Endodermal cell (in vitro differentiated cells): ENCODE measurements around the gene NT5C1A. TPM values are rescaled to one million over a fixed set of nuclear protein-coding genes. Genes with fewer than 3 reads are reported as not detected.

Experiments
- DNase-seq: peaks from one replicate; pipeline ENCODE4 v3.0.0-alpha.2; 2017
- H3K27ac ChIP-seq: 2 replicates; pipeline ENCODE4 v1.5.1; 2013; ENCODE audit warnings: mild to moderate bottlenecking, low read depth, low read length, moderate library complexity
- H3K27me3 ChIP-seq: 2 replicates; pipeline ENCODE4 v1.6.1; 2013; ENCODE audit warnings: mild to moderate bottlenecking, low read length, moderate library complexity; ENCODE audit not compliant: insufficient read depth, control insufficient read depth, poor library complexity, severe bottlenecking
- H3K36me3 ChIP-seq: 2 replicates; pipeline ENCODE4 v1.7.0; 2013; ENCODE audit warnings: mild to moderate bottlenecking, low read length, moderate library complexity; ENCODE audit not compliant: control insufficient read depth, insufficient read depth
- H3K4me1 ChIP-seq: one replicate; pipeline ENCODE4 v1.7.0; 2013; ENCODE audit warnings: low read length; ENCODE audit not compliant: control insufficient read depth, insufficient read depth
- H3K4me3 ChIP-seq: 2 replicates; pipeline ENCODE4 v1.5.1; 2013; ENCODE audit warnings: mild to moderate bottlenecking, low read length, moderate library complexity
- H3K9ac ChIP-seq: 2 replicates; pipeline ENCODE4 v1.6.1; 2013; ENCODE audit warnings: mild to moderate bottlenecking, low read length, moderate library complexity; ENCODE audit not compliant: poor library complexity, severe bottlenecking; ENCODE audit errors: extremely low read depth
- H3K9me3 ChIP-seq: 2 replicates; pipeline ENCODE4 v1.6.1; 2013; ENCODE audit warnings: mild to moderate bottlenecking, low read length, moderate library complexity; ENCODE audit not compliant: control insufficient read depth
- H3K27ac Mint-ChIP-seq: 2 replicates; pipeline ENCODE4 v1.8.0; 2020; ENCODE audit warnings: mixed read lengths
- H3K27me3 Mint-ChIP-seq: 2 replicates; pipeline ENCODE4 v1.8.0; 2021; ENCODE audit warnings: mild to moderate bottlenecking, mixed read lengths; ENCODE audit not compliant: insufficient read depth
- H3K36me3 Mint-ChIP-seq: 2 replicates; pipeline ENCODE4 v1.8.0; 2020; ENCODE audit warnings: low read depth, mixed read lengths
- H3K4me1 Mint-ChIP-seq: 2 replicates; pipeline ENCODE4 v1.8.0; 2020; ENCODE audit warnings: mixed read lengths
- H3K4me3 Mint-ChIP-seq: 2 replicates; pipeline ENCODE4 v1.8.0; 2020; ENCODE audit warnings: mild to moderate bottlenecking, moderate library complexity, mixed read lengths
- H3K9me3 Mint-ChIP-seq: 2 replicates; pipeline ENCODE4 v1.8.0; 2020; ENCODE audit warnings: mild to moderate bottlenecking, mixed read lengths
- CTCF ChIP-seq: fragments of 200-600 bp; sonication (generic); conservative IDR thresholded peaks from 2 replicates; pipeline ENCODE4 v1.5.0; 2021; ENCODE audit warnings: antibody characterized with exemption, mild to moderate bottlenecking
- WGBS, 2 experiments: methylation state at CpG; one replicate each; pipeline versions ENCODE4 v1.1.5 to v1.1.7; 2013; ENCODE audit warnings: missing lambda C conversion rate in 2 of 2, mixed read lengths in 1 of 2; ENCODE audit not compliant: insufficient coverage in 1 of 2, insufficient read length in 1 of 2; 5-methylcytosine and 5-hydroxymethylcytosine counted together
- total RNA-seq, 2 donors: library from RNA; stranded (reverse); fragmentation: NEBNext Ultra II Directional in 1 of 2; extraction: Animal tissue kit (Norgen Biotek cat#: 25700) in 1 of 2; gene quantifications; 2 replicates in 1 of 2; 3 replicates in 1 of 2; pipeline ENCODE4 v1.2.1, GENCODE V29; 2021

Gene NT5C1A
- total RNA-seq, 2 donors from 2014 or later: not detected

GRCh38 chr1:39628807-39629350, 43.0 kb downstream of the NT5C1A start:
- Mint-ChIP-seq H3K4me3 (no peak overlapping the region), H3K9me3 (no peaks in the 10 kb centered on the region), H3K27ac (no peak overlapping the region), H3K27me3 (peaks cover 94% of the 10 kb centered on the region), H3K4me1 (peaks cover 7% of the 10 kb centered on the region), H3K36me3 (no peaks in the 10 kb centered on the region)
- Histone ChIP-seq H3K9ac (no peak overlapping the region), H3K36me3 (no peaks in the 10 kb centered on the region), H3K4me3 (no peak overlapping the region), H3K27ac (no peak overlapping the region), H3K4me1 (no peaks in the 10 kb centered on the region), H3K9me3 (no peaks in the 10 kb centered on the region), H3K27me3 (peaks cover 80% of the 10 kb centered on the region)
- DNase-seq: no peak
- 89 to 97% methylated on average over 9 to 11 of the region's 11 CpGs for WGBS, 2 experiments
- TF ChIP-seq CTCF: no peak

GRCh38 chr1:39626646-39627045, 45.3 kb downstream of the NT5C1A start:
- Histone ChIP-seq H3K27ac (no peak overlapping the region), H3K27me3 (peaks cover 74% of the 10 kb centered on the region), H3K4me1 (no peaks in the 10 kb centered on the region), H3K9me3 (no peaks in the 10 kb centered on the region), H3K36me3 (no peaks in the 10 kb centered on the region), H3K4me3 (no peak overlapping the region), H3K9ac (no peak overlapping the region)
- H3K4me1 Mint-ChIP-seq: no peaks in the 10 kb centered on the region
- DNase-seq: no peak
- H3K4me3 Mint-ChIP-seq: no peak overlapping the region
- no peak for TF ChIP-seq CTCF
- H3K27me3 Mint-ChIP-seq: peaks cover 92% of the 10 kb centered on the region
- no peak overlapping the region for H3K27ac Mint-ChIP-seq
- 86 to 89% methylated on average over 8 to 16 of the region's 16 CpGs for WGBS, 2 experiments
- H3K9me3 Mint-ChIP-seq: no peaks in the 10 kb centered on the region
- H3K36me3 Mint-ChIP-seq: no peaks in the 10 kb centered on the region

- H3K9ac ChIP-seq: no peak overlapping the region
- H3K36me3 ChIP-seq: no peaks in the 10 kb centered on the region
- no peak for TF ChIP-seq CTCF
- H3K9me3 ChIP-seq: no peaks in the 10 kb centered on the region
- no peaks in the 10 kb centered on the region for H3K36me3 Mint-ChIP-seq
- H3K4me3 ChIP-seq: no peak overlapping the region
- H3K4me3 Mint-ChIP-seq: no peak overlapping the region
- 80 to 85% methylated on average over 3 to 11 of the region's 11 CpGs for WGBS, 2 experiments
- no peaks in the 10 kb centered on the region for H3K9me3 Mint-ChIP-seq
- peaks cover 69% of the 10 kb centered on the region for H3K27me3 ChIP-seq
- no peak overlapping the region for H3K27ac ChIP-seq
- no peaks in the 10 kb centered on the region for H3K4me1 ChIP-seq
- H3K4me1 Mint-ChIP-seq: no peaks in the 10 kb centered on the region
- H3K27me3 Mint-ChIP-seq: peaks cover 85% of the 10 kb centered on the region
- no peak for DNase-seq
- H3K27ac Mint-ChIP-seq: no peak overlapping the region
Observed at GRCh38 chr1:39625462-39626273, 46.2 kb downstream of the NT5C1A start.
